CD4-positive, alpha-beta T cell treated with Interleukin-15 for 4 hours (primary cell): ENCODE measurements around the gene CNPPD1.

Source experiments
- DNase-seq: peaks from one replicate; pipeline ENCODE4 v3.0.0-alpha.2; 2020; ENCODE audit warnings: low spot score

CNPPD1 gene

GRCh38 chr2:219122202-219122980, 54.3 kb downstream of the CNPPD1 start:
- no peak for DNase-seq
